K562 (cell line): ENCODE measurements around the gene OR2AG1. TPM values are rescaled to one million over a fixed set of nuclear protein-coding genes. Genes with fewer than 3 reads are reported as not detected.

Experiments used
- ATF1 ChIP-seq, 2 experiments: fragments of 450-650 bp in 1 of 2; IDR thresholded peaks; 2 replicates each; pipeline ENCODE4 v1.6.1; 2016; ENCODE audit warnings: missing compliant biosample characterization in 1 of 2, missing genetic modification characterization in 1 of 2
- ATF7 ChIP-seq: fragments of 450-650 bp; IDR thresholded peaks from 2 replicates; pipeline ENCODE4 v1.7.1; 2014; ENCODE audit warnings: mild to moderate bottlenecking, moderate library complexity
- BRD4 ChIP-seq: fragments of 200-600 bp; sonication (generic); IDR thresholded peaks from 2 replicates; pipeline ENCODE4 v1.6.1; 2017; ENCODE audit warnings: inconsistent platforms
- CEBPG ChIP-seq, 3 experiments: fragments of 200-800 bp in 1 of 3; sonication (Bioruptor generic) in 1 of 3; sonication (generic) in 1 of 3; formaldehyde crosslinking in 1 of 3; IDR thresholded peaks in 2 of 3; conservative IDR thresholded peaks in 1 of 3; 2 replicates each; pipeline versions ENCODE4 v1.6.1 to v1.8.0; 2016 to 2022; ENCODE audit warnings: missing compliant biosample characterization in 2 of 3, missing genetic modification characterization in 2 of 3, mild to moderate bottlenecking in 1 of 3, missing genetic modification reagents in 1 of 3
- CREB1 ChIP-seq, 2 experiments: sonication (generic) in 1 of 2; formaldehyde crosslinking in 1 of 2; IDR thresholded peaks; 2 replicates each; pipeline versions ENCODE4 v1.6.1 to v1.8.0; 2012 to 2022; ENCODE audit warnings: inconsistent platforms in 1 of 2, mild to moderate bottlenecking in 1 of 2, missing genetic modification reagents in 1 of 2, moderate library complexity in 1 of 2
- CREM ChIP-seq: IDR thresholded peaks from 2 replicates; pipeline ENCODE4 v1.6.1; 2014; ENCODE audit warnings: antibody characterized with exemption, low read depth
- FOXO4 ChIP-seq: fragments of 450-650 bp; formaldehyde crosslinking; IDR thresholded peaks from 2 replicates; pipeline ENCODE4 v1.4.0; 2020; ENCODE audit warnings: mild to moderate bottlenecking, moderate library complexity
- GABPA ChIP-seq: fragments of 200-800 bp; sonication (Bioruptor generic); conservative IDR thresholded peaks from 2 replicates; pipeline ENCODE4 v1.6.1; 2016; ENCODE audit warnings: low read depth, missing genetic modification characterization, missing compliant biosample characterization
- GTF2F1 ChIP-seq: IDR thresholded peaks from 2 replicates; pipeline ENCODE4 v1.6.1; 2011; ENCODE audit warnings: low read depth, low read length, improper control_type of control experiment
- JUND ChIP-seq, 2 experiments: IDR thresholded peaks; 2 replicates in 1 of 2; 3 replicates in 1 of 2; pipeline ENCODE4 v1.6.1; 2011; ENCODE audit warnings: borderline replicate concordance in 2 of 2, low read depth in 2 of 2, low read length in 2 of 2, improper control_type of control experiment in 1 of 2, missing biosample characterization in 1 of 2, missing genetic modification characterization in 1 of 2, missing genetic modification reagents in 1 of 2
- L3MBTL2 ChIP-seq: fragments of 450-650 bp; IDR thresholded peaks from 2 replicates; pipeline ENCODE4 v1.6.1; 2016; ENCODE audit warnings: mild to moderate bottlenecking, moderate library complexity
- MEF2D ChIP-seq: conservative IDR thresholded peaks from 2 replicates; pipeline ENCODE4 v1.6.1; 2016; ENCODE audit warnings: low read depth, missing genetic modification characterization, missing compliant biosample characterization
- NR3C1 ChIP-seq: sonication (generic); formaldehyde crosslinking; IDR thresholded peaks from 2 replicates; pipeline ENCODE4 v1.8.1; 2022; ENCODE audit warnings: missing genetic modification reagents
- TEAD4 ChIP-seq, 2 experiments: sonication (generic) in 1 of 2; formaldehyde crosslinking in 1 of 2; IDR thresholded peaks; 2 replicates each; pipeline versions ENCODE4 v1.6.1 to v1.8.0; 2012 to 2022; ENCODE audit warnings: borderline replicate concordance in 1 of 2, inconsistent platforms in 1 of 2, low read length in 1 of 2, mild to moderate bottlenecking in 1 of 2, missing genetic modification reagents in 1 of 2
- TRIM24 ChIP-seq, 2 experiments: fragments of 450-650 bp; IDR thresholded peaks; 2 replicates each; pipeline ENCODE4 v1.6.1; 2016
- ZNF184 ChIP-seq: sonication (generic); formaldehyde crosslinking; IDR thresholded peaks from 2 replicates; pipeline ENCODE4 v1.5.0; 2020; ENCODE audit warnings: missing genetic modification reagents
- ZNF282 ChIP-seq: sonication (generic); formaldehyde crosslinking; IDR thresholded peaks from 2 replicates; pipeline ENCODE4 v1.8.1; 2023; ENCODE audit warnings: missing genetic modification reagents
- polyA plus RNA-seq, 8 experiments: library from polyadenylated mRNA; depleted of rRNA in 4 of 8; stranded (reverse) in 5 of 8; unstranded in 3 of 8; fragments of >200 nt; fragmentation: Nextera tagmentation in 2 of 8; fragmentation: Illumina TruSeq in 1 of 8; extraction: Ambion mirVana in 2 of 8; extraction: Trizol in 1 of 8; gene quantifications; 2 replicates each; pipeline versions ENCODE4 v1.2.1 to v1.2.3, GENCODE V29; 2011 to 2014; ENCODE audit warnings: inconsistent platforms in 1 of 8, missing spikeins in 1 of 8
- total RNA-seq, 7 experiments: library from RNA; depleted of rRNA in 6 of 7; stranded (reverse); fragments of >200 nt in 6 of 7; fragmentation: Illumina TruSeq in 2 of 7; extraction: Trizol in 2 of 7; gene quantifications; 2 replicates each; pipeline versions ENCODE4 v1.2.1 to v1.2.3, GENCODE V29; 2011 to 2021; ENCODE audit warnings: low replicate concordance in 1 of 7
- TF ChIP-seq, protein P1 (sequence below): IDR thresholded peaks from 2 replicates; pipeline ENCODE4 v1.6.1; 2011; ENCODE audit warnings: borderline replicate concordance, low read depth, mild to moderate bottlenecking, moderate library complexity, low read length; ENCODE audit not compliant: insufficient read depth, poor library complexity, severe bottlenecking
- TF ChIP-seq, protein P2 (sequence below): fragments of 450-650 bp; IDR thresholded peaks from 2 replicates; pipeline ENCODE4 v1.6.1; 2016
- TF ChIP-seq, protein P3 (sequence below): fragments of 450-650 bp; conservative IDR thresholded peaks from 2 replicates; pipeline ENCODE4 v1.6.1; 2016; ENCODE audit warnings: missing genetic modification characterization, low read depth, mild to moderate bottlenecking, missing compliant biosample characterization, moderate library complexity

The OR2AG1 gene
- total and polyA plus RNA-seq, 9 of the 15 experiments (the other 6 are each of a cell fraction or from before 2014, with no cell fraction given) = 0.05 to 0.11 (median 0.07) TPM; not detected in 5

- TF ChIP-seq, protein P1, sequence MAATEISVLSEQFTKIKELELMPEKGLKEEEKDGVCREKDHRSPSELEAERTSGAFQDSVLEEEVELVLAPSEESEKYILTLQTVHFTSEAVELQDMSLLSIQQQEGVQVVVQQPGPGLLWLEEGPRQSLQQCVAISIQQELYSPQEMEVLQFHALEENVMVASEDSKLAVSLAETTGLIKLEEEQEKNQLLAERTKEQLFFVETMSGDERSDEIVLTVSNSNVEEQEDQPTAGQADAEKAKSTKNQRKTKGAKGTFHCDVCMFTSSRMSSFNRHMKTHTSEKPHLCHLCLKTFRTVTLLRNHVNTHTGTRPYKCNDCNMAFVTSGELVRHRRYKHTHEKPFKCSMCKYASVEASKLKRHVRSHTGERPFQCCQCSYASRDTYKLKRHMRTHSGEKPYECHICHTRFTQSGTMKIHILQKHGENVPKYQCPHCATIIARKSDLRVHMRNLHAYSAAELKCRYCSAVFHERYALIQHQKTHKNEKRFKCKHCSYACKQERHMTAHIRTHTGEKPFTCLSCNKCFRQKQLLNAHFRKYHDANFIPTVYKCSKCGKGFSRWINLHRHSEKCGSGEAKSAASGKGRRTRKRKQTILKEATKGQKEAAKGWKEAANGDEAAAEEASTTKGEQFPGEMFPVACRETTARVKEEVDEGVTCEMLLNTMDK = no peak
- TF ChIP-seq ZNF282 (CRISPR knock-in tag) = no peak
- peak; percentile 80 for TF ChIP-seq L3MBTL2
- 0 out of 2 replicates have a peak, but pooled peaks have one; percentile 6 for TF ChIP-seq TEAD4 (IDR thresholded peaks at IDR 0.05; ENCODE audit: low read length)
- no peak for TF ChIP-seq TEAD4 (CRISPR knock-in tag; IDR thresholded peaks at IDR 0.05; ENCODE audit: borderline replicate concordance)
- TF ChIP-seq, protein P2, sequence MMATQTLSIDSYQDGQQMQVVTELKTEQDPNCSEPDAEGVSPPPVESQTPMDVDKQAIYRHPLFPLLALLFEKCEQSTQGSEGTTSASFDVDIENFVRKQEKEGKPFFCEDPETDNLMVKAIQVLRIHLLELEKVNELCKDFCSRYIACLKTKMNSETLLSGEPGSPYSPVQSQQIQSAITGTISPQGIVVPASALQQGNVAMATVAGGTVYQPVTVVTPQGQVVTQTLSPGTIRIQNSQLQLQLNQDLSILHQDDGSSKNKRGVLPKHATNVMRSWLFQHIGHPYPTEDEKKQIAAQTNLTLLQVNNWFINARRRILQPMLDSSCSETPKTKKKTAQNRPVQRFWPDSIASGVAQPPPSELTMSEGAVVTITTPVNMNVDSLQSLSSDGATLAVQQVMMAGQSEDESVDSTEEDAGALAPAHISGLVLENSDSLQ = peak; percentile 16; the same call in 1 of the 2 replicates
- TF ChIP-seq ZNF184 = no peak
- TF ChIP-seq CREB1 (IDR thresholded peaks at IDR 0.05) = no peak
- TF ChIP-seq CREB1 (CRISPR knock-in tag; IDR thresholded peaks at IDR 0.05) = 0 out of 2 replicates have a peak, but pooled peaks have one; percentile 32
- no peak for TF ChIP-seq GTF2F1
- no peak for TF ChIP-seq MEF2D (tag)
- no peak for TF ChIP-seq FOXO4 (CRISPR knock-in tag)
- no peak for TF ChIP-seq BRD4
- no peak for TF ChIP-seq CEBPG (CRISPR knock-in tag; IDR thresholded peaks at IDR 0.05)
- TF ChIP-seq CEBPG (tag; conservative IDR thresholded peaks at IDR 0.05 in 1 of 2, IDR thresholded peaks at IDR 0.05 in 1 of 2) = peak in 1 of 2 experiments; percentile 80; a peak in 2 of 4 replicates
- TF ChIP-seq ATF1 (CRISPR knock-in tag; IDR thresholded peaks at IDR 0.05) = no peak
- TF ChIP-seq ATF1 (tag; IDR thresholded peaks at IDR 0.05) = peak; percentile 72
- TF ChIP-seq, protein P3, sequence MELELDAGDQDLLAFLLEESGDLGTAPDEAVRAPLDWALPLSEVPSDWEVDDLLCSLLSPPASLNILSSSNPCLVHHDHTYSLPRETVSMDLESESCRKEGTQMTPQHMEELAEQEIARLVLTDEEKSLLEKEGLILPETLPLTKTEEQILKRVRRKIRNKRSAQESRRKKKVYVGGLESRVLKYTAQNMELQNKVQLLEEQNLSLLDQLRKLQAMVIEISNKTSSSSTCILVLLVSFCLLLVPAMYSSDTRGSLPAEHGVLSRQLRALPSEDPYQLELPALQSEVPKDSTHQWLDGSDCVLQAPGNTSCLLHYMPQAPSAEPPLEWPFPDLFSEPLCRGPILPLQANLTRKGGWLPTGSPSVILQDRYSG (tag) = no peak
- peak in 1 of 2 experiments; percentile 48; a peak in 1 of 4 replicates for TF ChIP-seq TRIM24 (IDR thresholded peaks at IDR 0.05)
- TF ChIP-seq ATF7 = peak; percentile 94
- peak; percentile 71; the same call in 1 of the 2 replicates for TF ChIP-seq JUND (IDR thresholded peaks at IDR 0.05; ENCODE audit: borderline replicate concordance, low read depth, low read length)
- TF ChIP-seq JUND (tag; IDR thresholded peaks at IDR 0.05; ENCODE audit: borderline replicate concordance, low read depth, low read length) = peak; percentile 69; the same call in 2 of the 3 replicates
- no peak for TF ChIP-seq NR3C1
- TF ChIP-seq GABPA = 0 out of 2 replicates have a peak, but pooled peaks have one; percentile 13
- TF ChIP-seq CREM = peak; percentile 59
These were observed 42.5 kb downstream of the OR2AG1 start (continued) for GRCh38 chr11:6825231-6825744.
